Measurements from ENCODE around the gene FUT2.

- no peak for TF ChIP-seq GATA2 (IDR thresholded peaks at IDR 0.05; ENCODE audit: low read depth, low read length)
- no peak for TF ChIP-seq GATA3 (IDR thresholded peaks at IDR 0.05; ENCODE audit: low read depth, low read length)
These were observed 711 bp downstream of the FUT2 start for GRCh38 chr19:48696353-48697010.
